IMR-90 (cell line): ENCODE measurements around the gene SMOC1. TPM values are rescaled to one million over a fixed set of nuclear protein-coding genes. Genes with fewer than 3 reads are reported as not detected.

ENCODE experiments used
- ATAC-seq: fragments of 200-7000 bp; cut with Tn5 transposase; 2 replicates; pipeline ENCODE4 v1.9.1; 2020; ENCODE audit warnings: low read depth, mild to moderate bottlenecking, moderate library complexity
- BruUV-seq: library from RNA; stranded (reverse); fragments of 400-500 nt; replicated peaks from 2 replicates; lab custom pipeline; 2021; lab: Mats Ljungman, UMichigan
- CTCF ChIA-PET: fragments of 300-600 bp; formaldehyde crosslinking; extraction: SDS; loops from one replicate; lab custom pipeline; 2021; ENCODE audit warnings: antibody characterized with exemption; lab: Yijun Ruan, JAX
- POLR2A ChIA-PET: fragments of 300-600 bp; sonication (Branson Sonifier 250); formaldehyde crosslinking; loops from one replicate; lab custom pipeline; 2022; ENCODE audit warnings: antibody characterized with exemption; ENCODE audit not compliant: unreplicated experiment; lab: Charles Lee
- DNase-seq: peaks from one replicate; pipeline ENCODE4 v3.0.0; 2013
- H2AFZ ChIP-seq: replicated peaks from 2 replicates; pipeline ENCODE3; 2013; ENCODE audit warnings: low read length, mild to moderate bottlenecking; ENCODE audit not compliant: poor library complexity
- H2AK5ac ChIP-seq: 2 replicates; pipeline ENCODE4 v1.6.1; 2013; ENCODE audit warnings: low read depth, low read length, inconsistent platforms
- H2AK9ac ChIP-seq: replicated peaks from 2 replicates; pipeline ENCODE3; 2013; ENCODE audit warnings: mild to moderate bottlenecking, low read depth, low read length, moderate library complexity; ENCODE audit not compliant: poor library complexity
- H2BK120ac ChIP-seq: 2 replicates; pipeline ENCODE4 v1.6.1; 2013; ENCODE audit warnings: low read depth, low read length, inconsistent platforms
- H2BK15ac ChIP-seq: 3 replicates; pipeline ENCODE4 v1.6.1; 2013; ENCODE audit warnings: low read depth, low read length, inconsistent platforms
- H2BK20ac ChIP-seq: 2 replicates; pipeline ENCODE4 v1.6.1; 2013; ENCODE audit warnings: low read depth, mild to moderate bottlenecking, inconsistent platforms, low read length, moderate library complexity
- H2BK5ac ChIP-seq: 2 replicates; pipeline ENCODE4 v1.6.1; 2013; ENCODE audit warnings: mild to moderate bottlenecking, low read depth, low read length, inconsistent platforms; ENCODE audit not compliant: poor library complexity, severe bottlenecking
- H3K14ac ChIP-seq: replicated peaks from 2 replicates; pipeline ENCODE4 v1.6.1; 2013; ENCODE audit warnings: low read depth, low read length, inconsistent platforms
- H3K18ac ChIP-seq: 2 replicates; pipeline ENCODE4 v1.6.1; 2013; ENCODE audit warnings: low read depth, low read length, control low read depth
- H3K23ac ChIP-seq: 2 replicates; pipeline ENCODE4 v1.6.1; 2013; ENCODE audit warnings: low read depth, low read length, inconsistent platforms
- H3K27ac ChIP-seq: 2 replicates; pipeline ENCODE4 v1.5.1; 2013; ENCODE audit warnings: mild to moderate bottlenecking, control low read depth, low read length; ENCODE audit not compliant: insufficient read depth
- H3K27me3 ChIP-seq: 2 replicates; pipeline ENCODE4 v1.6.1; 2013; ENCODE audit warnings: low read length; ENCODE audit not compliant: control insufficient read depth, insufficient read depth
- H3K36me3 ChIP-seq: 2 replicates; pipeline ENCODE4 v1.6.1; 2013; ENCODE audit warnings: low read length, mixed read lengths; ENCODE audit not compliant: control insufficient read depth, insufficient read depth
- H3K4ac ChIP-seq: 2 replicates; pipeline ENCODE4 v1.6.1; 2013; ENCODE audit warnings: low read depth, low read length, inconsistent platforms
- H3K4me1 ChIP-seq: 2 replicates; pipeline ENCODE4 v1.6.1; 2013; ENCODE audit warnings: low read length, mixed read lengths; ENCODE audit not compliant: control insufficient read depth, insufficient read depth
- H3K4me2 ChIP-seq: 2 replicates; pipeline ENCODE4 v1.6.1; 2013; ENCODE audit warnings: low read depth, mild to moderate bottlenecking, control low read depth, low read length, moderate library complexity
- H3K4me3 ChIP-seq: 2 replicates; pipeline ENCODE4 v1.5.1; 2013; ENCODE audit warnings: low read depth, mild to moderate bottlenecking, control low read depth, low read length, moderate library complexity; ENCODE audit not compliant: insufficient read depth
- H3K56ac ChIP-seq: 2 replicates; pipeline ENCODE4 v1.6.1; 2013; ENCODE audit warnings: low read length, inconsistent platforms; ENCODE audit not compliant: insufficient read depth; ENCODE audit errors: extremely low read depth
- H3K79me1 ChIP-seq, 2 experiments: 2 replicates each; pipeline ENCODE4 v1.6.1; 2013; ENCODE audit warnings: low read length in 2 of 2, inconsistent platforms in 1 of 2, low read depth in 1 of 2
- H3K9ac ChIP-seq: 2 replicates; pipeline ENCODE4 v1.6.1; 2013; ENCODE audit warnings: low read depth, low read length, control low read depth
- H3K9me1 ChIP-seq: 2 replicates; pipeline ENCODE4 v1.6.1; 2013; ENCODE audit warnings: low read length, inconsistent platforms; ENCODE audit not compliant: insufficient read depth
- H3K9me3 ChIP-seq: 2 replicates; pipeline ENCODE4 v1.6.1; 2013; ENCODE audit warnings: low read length; ENCODE audit not compliant: control insufficient read depth, insufficient read depth
- H4K20me1 ChIP-seq: 2 replicates; pipeline ENCODE4 v1.6.1; 2013; ENCODE audit warnings: low read length, inconsistent platforms; ENCODE audit not compliant: insufficient read depth
- H4K5ac ChIP-seq: 2 replicates; pipeline ENCODE4 v1.6.1; 2013; ENCODE audit warnings: mild to moderate bottlenecking, low read depth, low read length, control low read depth
- H4K8ac ChIP-seq, 2 experiments: 2 replicates each; pipeline ENCODE4 v1.6.1; 2013; ENCODE audit warnings: low read depth in 2 of 2, low read length in 2 of 2, control low read depth in 1 of 2, inconsistent platforms in 1 of 2
- H4K91ac ChIP-seq: 2 replicates; pipeline ENCODE4 v1.6.1; 2013; ENCODE audit warnings: low read depth, low read length, inconsistent platforms; ENCODE audit not compliant: insufficient read depth
- FOS ChIP-seq: fragments of 150-350 bp; IDR thresholded peaks from 2 replicates; pipeline ENCODE4 v1.6.1; 2016; ENCODE audit warnings: low read depth, low read length
- POLR2A ChIP-seq: IDR thresholded peaks from 2 replicates; pipeline ENCODE4 v1.6.1; 2012; ENCODE audit warnings: mild to moderate bottlenecking, low read depth, low read length
- RAD21 ChIP-seq: IDR thresholded peaks from 2 replicates; pipeline ENCODE4 v1.6.1; 2012; ENCODE audit warnings: low read length, improper control_type of control experiment
- SMC3 ChIP-seq: fragments of 150-350 bp; IDR thresholded peaks from 2 replicates; pipeline ENCODE4 v1.6.1; 2016; ENCODE audit warnings: low read depth, mild to moderate bottlenecking, antibody characterized with exemption, low read length, moderate library complexity
- WGBS, 2 experiments: methylation state at CpG; one replicate each; pipeline versions ENCODE4 v1.1.5 to v1.1.7; 2013; ENCODE audit warnings: missing lambda C conversion rate in 2 of 2; ENCODE audit not compliant: insufficient read length in 1 of 2; ENCODE audit errors: extremely low coverage in 2 of 2; 5-methylcytosine and 5-hydroxymethylcytosine counted together
- dilution Hi-C: fragments of 300-500 bp; cut with HindIII; formaldehyde crosslinking; loops from one replicate; pipeline ENCODE4 v1.14.3; 2018; ENCODE audit warnings: low sequenced_read_pairs; ENCODE audit not compliant: unreplicated experiment
- in situ Hi-C: fragments of 300-500 bp; cut with MboI; formaldehyde crosslinking; loops from 3 replicates; pipeline ENCODE4 v1.14.3; 2019; ENCODE audit warnings: low sequenced_read_pairs, inconsistent platforms, mixed read lengths
- intact Hi-C: fragments of 100-400 bp; cut with micrococcal nuclease; formaldehyde crosslinking; loops from 2 replicates; pipeline ENCODE4 v1.10.0; 2022
- polyA plus RNA-seq, 3 experiments: library from polyadenylated mRNA; depleted of rRNA; stranded (reverse); fragments of >200 nt; gene quantifications; 2 replicates each; pipeline ENCODE4 v1.2.3, GENCODE V29; 2012; ENCODE audit warnings: low replicate concordance in 1 of 3
- total RNA-seq: library from RNA; depleted of rRNA; stranded (reverse); fragments of >200 nt; gene quantifications from 2 replicates; pipeline ENCODE4 v1.2.3, GENCODE V29; 2012

The SMOC1 gene
- total and polyA plus RNA-seq, 2 of the 4 experiments (the other 2 are of a cell fraction): 0.90 to 4.1 TPM

DNA sequence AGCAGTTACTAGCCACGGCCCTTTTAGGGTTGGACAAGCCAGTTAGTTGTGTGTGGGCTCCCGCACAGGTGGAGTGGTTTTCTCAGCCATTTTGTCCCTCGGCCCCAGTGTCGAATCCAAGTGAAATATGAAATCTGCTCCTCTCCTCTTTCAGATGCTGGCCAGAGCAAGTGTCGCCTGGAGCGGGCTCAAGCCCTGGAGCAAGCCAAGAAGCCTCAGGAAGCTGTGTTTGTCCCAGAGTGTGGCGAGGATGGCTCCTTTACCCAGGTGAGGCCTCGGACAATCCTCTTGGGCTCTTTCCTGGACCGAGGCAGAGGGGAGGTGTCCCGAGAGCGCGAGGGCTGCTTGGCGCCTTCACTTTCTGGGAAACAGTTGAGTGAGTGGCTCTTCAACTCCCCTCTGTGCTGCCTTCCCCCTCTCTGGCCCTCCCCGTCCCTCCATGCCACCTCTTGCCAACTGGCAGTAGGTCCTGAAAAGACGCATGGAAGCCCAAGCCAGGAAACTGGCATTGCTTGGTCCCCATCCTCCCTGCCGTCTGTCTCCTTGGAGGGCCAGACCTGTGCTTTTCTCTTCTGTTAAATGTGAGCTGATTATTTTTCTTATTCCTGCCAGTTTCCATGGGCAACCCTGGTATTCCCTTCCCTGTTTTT, 74.2 kb downstream of the SMOC1 start:
- Histone ChIP-seq H3K18ac (no peak overlapping the region), H3K9me1 (no peaks in the 10 kb centered on the region), H2BK15ac (no peak overlapping the region), H3K4me3 (no peak overlapping the region), H3K23ac (no peak overlapping the region), H4K8ac (no peak overlapping the region), H2BK20ac (no peak overlapping the region), H2AFZ (no peak overlapping the region), H4K5ac (no peak overlapping the region), H3K27me3 (no peaks in the 10 kb centered on the region), H3K79me1 (0 out of 4 replicates have a peak, but pooled peaks cover 0 to 5% of the 10 kb centered on the region in 2 experiments), H3K36me3 (peaks cover 8% of the 10 kb centered on the region), H2BK120ac (no peak overlapping the region), H3K27ac (no peak overlapping the region), H4K91ac (no peak overlapping the region), H3K9ac (no peak overlapping the region), H3K9me3 (no peaks in the 10 kb centered on the region), H2AK5ac (no peak overlapping the region), H3K14ac (no peak overlapping the region), H3K56ac (no peak overlapping the region), H2BK5ac (no peak overlapping the region), H4K20me1 (no peaks in the 10 kb centered on the region), H3K4me1 (no peaks in the 10 kb centered on the region; the same call in 1 of the 2 replicates), H3K4ac (no peak overlapping the region), H2AK9ac (no peak overlapping the region), H3K4me2 (no peak overlapping the region)
- ChIA-PET POLR2A (no interaction called here), CTCF (no interaction called here)
- no TSS peak for BruUV-seq
- TF ChIP-seq FOS: no peak
- no peak for TF ChIP-seq RAD21
- no peak for TF ChIP-seq POLR2A
- no peak for TF ChIP-seq SMC3
- dilution Hi-C loops: no loop called here
- no peak for ATAC-seq
- in situ Hi-C loops: no loop called here
- 47% methylated on average over 2 of the region's 16 CpGs; no CpG with 5 or more reads in 1 of the 2 experiments for WGBS, 2 experiments
- no peak for DNase-seq
- intact Hi-C loops: no loop called here
